ENCODE data around the gene SIPA1.
"Not testable (repeated sequence)": the region's sequence is repeated elsewhere in the genome, so short reads cannot be mapped to it uniquely, and the experiment has no call there.

SIPA1 gene

DNA sequence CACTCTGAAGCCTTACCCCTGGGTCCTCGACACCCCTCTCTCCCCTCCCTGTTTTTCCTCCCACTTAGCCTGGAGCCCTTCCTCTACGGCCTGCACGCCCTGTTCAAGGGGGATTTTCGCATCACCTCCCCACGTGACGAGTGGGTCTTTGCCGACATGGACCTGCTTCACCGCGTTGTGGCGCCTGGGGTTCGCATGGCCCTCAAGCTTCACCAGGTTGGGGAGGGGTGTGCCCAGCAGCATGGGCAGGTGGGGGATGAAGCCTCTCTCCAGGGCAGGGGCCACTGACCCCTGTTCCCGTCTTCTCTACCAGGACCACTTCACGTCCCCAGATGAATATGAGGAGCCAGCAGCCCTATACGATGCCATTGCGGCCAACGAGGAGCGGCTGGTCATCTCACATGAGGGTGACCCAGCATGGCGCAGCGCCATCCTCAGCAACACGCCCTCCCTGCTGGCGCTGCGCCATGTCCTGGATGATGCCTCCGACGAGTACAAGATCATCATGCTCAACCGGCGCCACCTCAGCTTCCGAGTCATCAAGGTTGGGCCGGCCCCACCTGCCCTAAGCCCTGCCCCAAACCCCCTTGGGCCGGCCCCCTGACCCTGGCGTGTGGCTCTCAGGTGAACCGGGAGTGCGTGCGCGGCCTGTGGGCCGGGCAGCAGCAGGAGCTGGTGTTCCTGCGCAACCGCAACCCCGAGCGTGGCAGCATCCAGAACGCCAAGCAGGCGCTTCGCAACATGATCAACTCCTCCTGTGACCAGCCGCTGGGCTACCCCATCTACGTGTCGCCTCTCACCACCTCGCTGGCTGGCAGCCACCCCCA lies 2.8 kb upstream of the SIPA1 start:
- Histone ChIP-seq H3K27ac (ENCODE audit: low read depth in 2 of 2, low read length in 2 of 2) (no peak overlapping the region), H3K9ac (ENCODE audit: low read depth in 1 of 2, low read length in 2 of 2) (no peak overlapping the region), H3K9me3 (ENCODE audit: control insufficient read depth in 2 of 2, low read length in 2 of 2) (no peaks in the 10 kb centered on the region), H3K4me3 (ENCODE audit: low read length in 2 of 2) (no peak overlapping the region), H3K36me3 (ENCODE audit: control insufficient read depth in 2 of 2, insufficient read depth in 2 of 2, low read length in 2 of 2) (peaks cover 39 to 47% of the 10 kb centered on the region in 2 donors), H3K4me1 (ENCODE audit: control insufficient read depth in 2 of 2, insufficient read depth in 2 of 2, low read length in 2 of 2) (peaks cover 17 to 18% of the 10 kb centered on the region in 2 donors), H3K27me3 (ENCODE audit: control insufficient read depth in 2 of 2, insufficient read depth in 2 of 2, low read length in 2 of 2) (no peaks in the 10 kb centered on the region)

DNA sequence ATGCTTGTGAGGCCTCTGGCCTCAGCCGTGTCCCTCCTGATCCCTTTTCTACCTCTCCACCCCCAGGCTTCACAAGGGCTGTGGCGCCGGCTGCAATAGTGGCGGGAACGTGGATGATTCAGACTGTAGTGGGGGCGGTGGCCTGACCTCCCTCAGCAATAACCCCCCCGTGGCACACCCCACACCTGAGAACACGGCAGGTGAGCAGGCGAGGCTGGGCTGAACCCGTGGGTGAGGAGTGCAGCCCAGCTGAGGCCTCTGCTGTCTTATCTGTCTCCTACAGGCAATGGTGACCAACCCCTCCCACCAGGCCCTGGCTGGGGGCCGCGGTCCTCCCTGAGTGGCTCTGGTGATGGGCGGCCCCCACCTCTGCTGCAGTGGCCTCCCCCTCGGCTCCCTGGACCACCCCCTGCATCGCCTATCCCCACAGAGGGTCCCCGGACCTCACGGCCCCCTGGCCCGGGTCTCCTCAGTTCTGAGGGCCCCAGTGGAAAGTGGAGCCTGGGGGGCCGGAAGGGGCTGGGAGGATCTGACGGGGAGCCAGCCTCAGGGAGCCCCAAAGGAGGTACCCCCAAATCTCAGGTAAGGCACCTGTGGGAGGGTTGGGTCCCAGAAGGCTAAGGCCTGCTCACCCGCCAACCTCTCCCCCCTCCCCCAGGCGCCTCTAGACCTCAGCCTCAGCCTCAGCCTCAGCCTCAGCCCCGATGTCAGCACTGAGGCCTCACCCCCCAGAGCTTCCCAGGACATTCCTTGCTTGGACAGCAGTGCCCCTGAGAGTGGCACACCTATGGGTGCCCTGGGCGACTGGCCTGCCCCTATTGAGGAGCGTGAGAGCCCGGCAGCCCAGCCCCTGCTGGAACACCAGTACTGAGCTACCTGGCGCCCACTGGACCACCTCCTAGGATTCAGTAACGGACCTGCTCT lies 1.5 kb upstream of the SIPA1 start:
- Histone ChIP-seq H3K4me1 (ENCODE audit: control insufficient read depth in 2 of 2, insufficient read depth in 2 of 2, low read length in 2 of 2) (peaks cover 19 to 21% of the 10 kb centered on the region in 2 donors), H3K27me3 (ENCODE audit: control insufficient read depth in 2 of 2, insufficient read depth in 2 of 2, low read length in 2 of 2) (no peaks in the 10 kb centered on the region), H3K36me3 (ENCODE audit: control insufficient read depth in 2 of 2, insufficient read depth in 2 of 2, low read length in 2 of 2) (peaks cover 30 to 36% of the 10 kb centered on the region in 2 donors), H3K9me3 (ENCODE audit: control insufficient read depth in 2 of 2, low read length in 2 of 2) (no peaks in the 10 kb centered on the region), H3K4me3 (ENCODE audit: low read length in 2 of 2) (no peak overlapping the region), H3K9ac (ENCODE audit: low read depth in 1 of 2, low read length in 2 of 2) (no peak overlapping the region), H3K27ac (ENCODE audit: low read depth in 2 of 2, low read length in 2 of 2) (peak overlapping the region in 1 of 2 donors; percentile 9)

DNA sequence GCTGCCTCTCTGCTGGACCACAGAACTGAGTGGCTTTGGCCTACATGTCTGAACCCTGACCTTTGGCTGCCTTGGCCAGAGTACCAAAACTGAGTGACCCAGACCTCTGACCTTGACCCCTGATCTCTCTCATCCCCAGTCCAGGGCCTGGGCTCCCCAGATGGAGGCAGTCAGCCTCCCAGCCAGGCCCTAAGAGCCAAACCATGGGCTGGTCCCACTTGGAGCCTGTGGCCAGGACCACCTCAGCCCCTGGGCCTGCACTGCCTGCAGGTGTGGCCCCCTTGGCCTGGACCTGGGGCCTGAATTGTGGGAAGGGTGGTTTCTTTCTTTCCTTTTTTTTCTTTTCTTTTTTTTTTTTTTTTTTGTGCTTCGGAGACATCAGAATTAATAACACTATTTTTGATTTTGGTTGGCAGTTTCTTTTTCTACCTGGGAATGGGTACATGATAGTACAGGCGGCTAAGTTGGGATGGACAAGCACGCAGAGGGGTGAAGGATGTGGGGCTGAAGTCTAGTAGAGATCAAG lies 806 bp upstream of the SIPA1 start:
- no peak overlapping the region for H3K4me3 ChIP-seq (ENCODE audit: low read length in 2 of 2)
- H3K27ac ChIP-seq (ENCODE audit: low read depth in 2 of 2, low read length in 2 of 2), result peak overlapping the region in 1 of 2 donors; percentile 93
- no peaks in the 10 kb centered on the region for H3K27me3 ChIP-seq (ENCODE audit: control insufficient read depth in 2 of 2, insufficient read depth in 2 of 2, low read length in 2 of 2)
- H3K36me3 ChIP-seq (ENCODE audit: control insufficient read depth in 2 of 2, insufficient read depth in 2 of 2, low read length in 2 of 2), result peaks cover 30 to 34% of the 10 kb centered on the region in 2 donors
- H3K9ac ChIP-seq (ENCODE audit: low read depth in 1 of 2, low read length in 2 of 2), result no peak overlapping the region
- H3K9me3 ChIP-seq (ENCODE audit: control insufficient read depth in 2 of 2, low read length in 2 of 2), result no peaks in the 10 kb centered on the region
- H3K4me1 ChIP-seq (ENCODE audit: control insufficient read depth in 2 of 2, insufficient read depth in 2 of 2, low read length in 2 of 2), result peaks cover 21 to 24% of the 10 kb centered on the region in 2 donors

DNA sequence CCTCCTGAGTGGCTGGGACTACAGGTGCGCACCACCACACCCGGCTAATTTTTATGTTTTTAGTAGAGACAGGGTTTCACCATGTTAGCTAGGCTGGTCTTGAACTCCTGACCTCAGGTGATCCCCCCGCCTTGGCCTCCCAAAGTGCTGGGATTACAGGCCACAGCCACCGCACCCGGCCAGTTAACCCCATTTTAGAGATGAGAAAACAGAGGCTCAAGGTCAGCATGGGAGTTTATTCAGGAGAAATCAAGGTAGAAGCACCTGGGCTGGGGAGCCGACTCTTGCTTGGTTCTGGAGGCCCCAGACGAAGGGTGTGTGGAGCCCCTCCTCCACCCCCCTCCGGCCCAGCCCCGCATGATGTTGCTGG lies 1.3 kb downstream of the SIPA1 start:
- H3K9ac ChIP-seq (ENCODE audit: low read depth in 1 of 2, low read length in 2 of 2); H3K9me3 ChIP-seq (ENCODE audit: control insufficient read depth in 2 of 2, low read length in 2 of 2); H3K27me3 ChIP-seq (ENCODE audit: control insufficient read depth in 2 of 2, insufficient read depth in 2 of 2, low read length in 2 of 2): not testable (repeated sequence)
- Histone ChIP-seq H3K4me3 (ENCODE audit: low read length in 2 of 2) (peak overlapping the region in 1 of 2 donors; percentile 11), H3K27ac (ENCODE audit: low read depth in 2 of 2, low read length in 2 of 2) (peak overlapping the region; percentile 56 to 93), H3K4me1 (ENCODE audit: control insufficient read depth in 2 of 2, insufficient read depth in 2 of 2, low read length in 2 of 2) (peaks cover 21 to 24% of the 10 kb centered on the region in 2 donors), H3K36me3 (ENCODE audit: control insufficient read depth in 2 of 2, insufficient read depth in 2 of 2, low read length in 2 of 2) (peaks cover 26% of the 10 kb centered on the region in 2 donors)

DNA sequence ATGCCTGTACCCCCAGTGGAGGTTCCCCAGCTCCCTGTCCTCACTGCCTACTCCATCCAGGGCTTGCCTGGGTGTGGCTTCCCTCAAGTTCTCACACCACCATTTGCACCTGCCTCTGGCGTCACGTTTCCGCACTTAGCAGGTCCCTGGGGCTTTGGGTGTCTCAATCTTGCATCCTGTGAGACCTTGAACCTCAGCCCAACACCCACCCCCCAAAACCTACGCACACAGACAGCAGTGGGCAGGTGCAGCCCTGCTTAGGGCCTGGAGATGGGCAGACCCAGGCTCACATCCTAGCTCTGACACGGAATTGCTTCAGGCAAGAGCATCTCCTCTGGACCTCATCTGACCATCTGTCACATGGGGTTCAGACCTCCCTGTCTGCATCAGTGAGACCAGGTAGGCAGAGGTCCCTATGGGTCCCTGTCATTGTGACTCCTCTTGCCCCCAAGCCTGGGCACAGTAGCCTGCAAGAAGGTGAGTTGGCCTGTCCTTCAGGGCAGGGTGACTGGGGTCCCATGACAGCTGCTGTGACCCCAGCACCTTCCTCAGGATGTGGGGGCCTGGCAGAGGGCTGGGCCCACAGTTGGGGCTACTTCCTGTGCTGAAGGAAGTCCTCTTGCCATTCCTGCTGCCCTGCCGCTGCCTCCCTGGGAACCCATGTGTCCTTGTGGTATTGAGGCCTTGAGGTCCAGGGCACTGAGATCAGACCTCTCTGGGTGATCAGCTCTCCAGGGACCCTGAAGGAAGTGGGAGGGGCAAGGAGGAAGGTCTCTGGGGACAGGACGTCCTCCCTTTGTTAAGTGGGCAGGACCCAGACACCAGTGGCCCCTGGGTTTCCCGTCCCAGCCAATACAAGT lies 2.0 kb downstream of the SIPA1 start:
- Histone ChIP-seq H3K4me1 (ENCODE audit: control insufficient read depth in 2 of 2, insufficient read depth in 2 of 2, low read length in 2 of 2) (peaks cover 21 to 24% of the 10 kb centered on the region in 2 donors), H3K27ac (ENCODE audit: low read depth in 2 of 2, low read length in 2 of 2) (peak overlapping the region; percentile 56 to 93), H3K27me3 (ENCODE audit: control insufficient read depth in 2 of 2, insufficient read depth in 2 of 2, low read length in 2 of 2) (no peaks in the 10 kb centered on the region), H3K36me3 (ENCODE audit: control insufficient read depth in 2 of 2, insufficient read depth in 2 of 2, low read length in 2 of 2) (peaks cover 19 to 20% of the 10 kb centered on the region in 2 donors), H3K9me3 (ENCODE audit: control insufficient read depth in 2 of 2, low read length in 2 of 2) (no peaks in the 10 kb centered on the region), H3K9ac (ENCODE audit: low read depth in 1 of 2, low read length in 2 of 2) (peak overlapping the region; percentile 9 to 52), H3K4me3 (ENCODE audit: low read length in 2 of 2) (peak overlapping the region; percentile 36 to 59)

DNA sequence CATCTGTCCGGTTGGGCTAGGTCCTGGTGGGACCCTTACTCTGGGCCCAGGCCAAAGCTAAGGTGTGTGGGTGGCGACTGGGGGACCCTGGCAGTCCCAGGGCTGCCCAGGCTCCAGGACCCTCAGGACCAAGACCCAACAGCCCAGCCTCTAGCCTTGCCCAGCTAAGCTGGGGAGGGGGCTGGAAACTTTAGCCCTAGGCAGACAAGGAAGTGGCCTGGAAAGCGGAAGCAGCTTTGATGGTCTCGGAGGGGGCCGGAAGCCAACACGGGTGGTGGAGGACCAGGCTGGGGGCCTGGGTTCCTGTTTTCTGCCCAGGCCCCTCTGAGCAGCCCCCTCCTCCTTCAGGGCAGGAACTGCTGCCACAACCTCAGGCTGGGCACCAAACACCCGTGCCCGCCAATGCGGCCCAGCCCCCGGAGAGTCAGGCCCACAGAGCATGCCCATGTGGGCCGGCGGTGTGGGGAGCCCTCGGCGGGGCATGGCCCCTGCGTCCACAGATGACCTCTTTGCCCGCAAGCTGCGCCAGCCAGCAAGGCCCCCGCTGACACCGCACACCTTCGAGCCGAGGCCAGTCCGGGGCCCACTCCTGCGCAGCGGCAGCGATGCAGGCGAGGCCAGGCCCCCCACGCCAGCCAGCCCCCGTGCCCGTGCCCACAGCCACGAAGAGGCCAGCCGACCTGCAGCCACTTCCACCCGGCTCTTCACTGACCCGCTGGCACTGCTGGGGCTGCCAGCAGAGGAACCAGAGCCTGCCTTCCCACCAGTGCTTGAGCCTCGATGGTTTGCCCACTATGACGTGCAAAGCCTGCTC lies 2.8 kb downstream of the SIPA1 start:
- H3K9ac ChIP-seq (ENCODE audit: low read depth in 1 of 2, low read length in 2 of 2), result peak overlapping the region; percentile 41 to 52

DNA sequence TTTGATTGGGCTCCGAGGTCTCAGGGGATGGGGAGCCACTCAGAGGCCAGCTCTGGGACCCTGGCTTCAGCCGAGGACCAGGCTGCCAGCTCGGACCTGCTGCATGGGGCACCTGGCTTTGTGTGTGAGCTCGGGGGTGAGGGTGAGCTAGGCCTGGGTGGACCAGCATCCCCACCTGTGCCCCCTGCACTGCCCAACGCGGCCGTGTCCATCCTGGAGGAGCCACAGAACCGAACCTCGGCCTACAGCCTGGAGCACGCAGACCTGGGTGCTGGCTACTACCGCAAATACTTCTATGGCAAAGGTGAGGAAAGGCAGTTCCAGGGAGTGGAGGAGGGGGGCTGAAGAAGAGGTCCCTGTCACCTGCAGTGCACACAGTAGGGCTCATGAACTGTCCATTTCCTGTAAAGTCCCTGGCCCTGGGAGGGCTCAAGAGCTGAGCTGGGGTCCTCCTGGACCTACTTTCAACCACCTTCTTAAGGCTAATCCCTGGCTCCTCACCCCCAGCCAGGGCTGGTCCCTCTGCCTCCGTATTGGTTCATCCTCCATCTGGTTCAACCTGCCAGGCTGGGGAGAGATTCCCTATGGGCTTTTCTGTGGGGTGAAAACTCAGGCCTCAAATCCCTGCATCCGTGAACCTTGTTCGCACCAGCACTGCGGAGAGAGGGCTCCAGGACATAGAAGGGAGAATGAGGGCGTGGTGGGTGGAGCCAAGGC lies 3.6 kb downstream of the SIPA1 start:
- Histone ChIP-seq H3K9me3 (ENCODE audit: control insufficient read depth in 2 of 2, low read length in 2 of 2) (no peaks in the 10 kb centered on the region), H3K4me3 (ENCODE audit: low read length in 2 of 2) (peak overlapping the region; percentile 11 to 59), H3K27me3 (ENCODE audit: control insufficient read depth in 2 of 2, insufficient read depth in 2 of 2, low read length in 2 of 2) (no peaks in the 10 kb centered on the region), H3K36me3 (ENCODE audit: control insufficient read depth in 2 of 2, insufficient read depth in 2 of 2, low read length in 2 of 2) (peaks cover 6 to 17% of the 10 kb centered on the region in 2 donors), H3K4me1 (ENCODE audit: control insufficient read depth in 2 of 2, insufficient read depth in 2 of 2, low read length in 2 of 2) (peaks cover 21 to 24% of the 10 kb centered on the region in 2 donors), H3K9ac (ENCODE audit: low read depth in 1 of 2, low read length in 2 of 2) (peak overlapping the region; percentile 20 to 41), H3K27ac (ENCODE audit: low read depth in 2 of 2, low read length in 2 of 2) (peak overlapping the region; percentile 56 to 93)

More for the DNA sequence above, 2.8 kb downstream of the SIPA1 start:
- H3K4me3 ChIP-seq (ENCODE audit: low read length in 2 of 2), result peak overlapping the region; percentile 36 to 59
- peaks cover 11 to 18% of the 10 kb centered on the region in 2 donors for H3K36me3 ChIP-seq (ENCODE audit: control insufficient read depth in 2 of 2, insufficient read depth in 2 of 2, low read length in 2 of 2)
- H3K9me3 ChIP-seq (ENCODE audit: control insufficient read depth in 2 of 2, low read length in 2 of 2), result no peaks in the 10 kb centered on the region
- H3K27ac ChIP-seq (ENCODE audit: low read depth in 2 of 2, low read length in 2 of 2), result peak overlapping the region; percentile 56 to 93
- H3K27me3 ChIP-seq (ENCODE audit: control insufficient read depth in 2 of 2, insufficient read depth in 2 of 2, low read length in 2 of 2), result no peaks in the 10 kb centered on the region
- peaks cover 21 to 24% of the 10 kb centered on the region in 2 donors for H3K4me1 ChIP-seq (ENCODE audit: control insufficient read depth in 2 of 2, insufficient read depth in 2 of 2, low read length in 2 of 2)

DNA sequence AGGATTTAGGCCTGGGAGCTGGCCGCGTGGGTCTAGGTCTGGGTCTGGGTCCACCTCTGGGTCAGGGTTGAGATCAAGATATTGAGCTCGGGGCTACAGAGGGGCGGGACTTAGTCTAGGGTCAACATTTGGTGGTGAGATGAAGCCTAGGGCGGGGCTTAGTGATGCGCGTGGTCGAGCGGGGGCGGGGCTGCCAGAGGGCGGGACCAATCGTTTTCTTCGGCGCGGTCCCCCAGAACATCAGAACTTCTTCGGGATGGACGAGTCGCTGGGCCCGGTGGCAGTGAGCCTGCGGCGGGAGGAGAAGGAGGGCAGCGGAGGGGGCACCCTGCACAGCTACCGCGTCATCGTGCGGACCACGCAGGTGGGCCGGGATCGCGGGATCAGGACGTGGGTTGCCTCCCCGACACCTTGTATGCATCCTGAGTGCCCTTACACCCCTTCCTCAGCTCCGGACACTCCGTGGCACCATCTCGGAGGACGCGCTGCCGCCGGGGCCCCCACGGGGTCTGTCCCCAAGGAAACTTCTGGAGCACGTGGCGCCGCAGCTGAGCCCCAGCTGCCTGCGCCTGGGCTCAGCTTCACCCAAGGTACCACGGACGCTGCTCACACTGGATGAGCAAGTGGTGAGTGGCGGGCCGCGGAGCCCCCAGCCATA lies 4.2 kb downstream of the SIPA1 start:
- H3K36me3 ChIP-seq (ENCODE audit: control insufficient read depth in 2 of 2, insufficient read depth in 2 of 2, low read length in 2 of 2), result peaks cover 2 to 14% of the 10 kb centered on the region in 2 donors
- no peaks in the 10 kb centered on the region for H3K27me3 ChIP-seq (ENCODE audit: control insufficient read depth in 2 of 2, insufficient read depth in 2 of 2, low read length in 2 of 2)
- no peak overlapping the region for H3K9ac ChIP-seq (ENCODE audit: low read depth in 1 of 2, low read length in 2 of 2)
- H3K9me3 ChIP-seq (ENCODE audit: control insufficient read depth in 2 of 2, low read length in 2 of 2), result no peaks in the 10 kb centered on the region
- peaks cover 21 to 24% of the 10 kb centered on the region in 2 donors for H3K4me1 ChIP-seq (ENCODE audit: control insufficient read depth in 2 of 2, insufficient read depth in 2 of 2, low read length in 2 of 2)
- no peak overlapping the region for H3K27ac ChIP-seq (ENCODE audit: low read depth in 2 of 2, low read length in 2 of 2)
- peak overlapping the region in 1 of 2 donors; percentile 37 for H3K4me3 ChIP-seq (ENCODE audit: low read length in 2 of 2)
